ENCODE data around the gene SHC2.

- TF ChIP-seq TAF1 (IDR thresholded peaks at IDR 0.05; ENCODE audit: low read depth, low read length) = no peak
- TF ChIP-seq POLR2A (IDR thresholded peaks at IDR 0.05; ENCODE audit: low read depth, low read length) = no peak
- TF ChIP-seq POLR2AphosphoS5 (IDR thresholded peaks at IDR 0.05; ENCODE audit: low read depth, low read length) = no peak
- TF ChIP-seq PAX5 (IDR thresholded peaks at IDR 0.05; ENCODE audit: insufficient read depth, low read length, severe bottlenecking) = no peak
Observed at GRCh38 chr19:395467-395866, 65.4 kb downstream of the SHC2 start.

Data from GM12891 (cell line).